GM19372 (cell line): ENCODE data around the gene ITPK1.

Experiments
- ATAC-seq: cut with Tn5 transposase; IDR thresholded peaks from one replicate; pipeline ENCODE4 v1.9.1; 2021; ENCODE audit warnings: mild to moderate bottlenecking, low read depth, moderate library complexity; ENCODE audit not compliant: unreplicated experiment

Gene ITPK1

DNA sequence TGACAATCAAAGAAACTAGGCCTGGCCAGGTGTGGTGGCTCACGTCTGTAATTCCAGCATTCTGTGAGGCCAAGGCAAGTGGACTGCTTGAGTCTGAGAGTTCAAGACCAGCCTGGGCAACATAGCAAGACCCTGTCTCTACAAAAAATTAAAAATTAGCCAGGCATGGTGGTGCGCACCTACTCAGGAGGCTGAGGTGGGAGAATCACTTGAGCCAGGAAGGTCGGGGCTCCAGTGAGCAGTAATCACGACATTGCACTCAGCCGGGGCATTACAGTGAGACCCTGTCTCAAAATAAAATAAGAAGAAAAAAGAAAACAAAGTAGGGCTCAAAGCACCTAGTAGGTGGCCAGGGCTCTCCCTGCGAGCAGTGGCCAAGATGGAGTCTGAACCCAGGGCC lies 113.7 kb downstream of the ITPK1 start:
- no peak for ATAC-seq

GRCh38 chr14:92998946-92999345 lies 116.8 kb downstream of the ITPK1 start:
- no peak for ATAC-seq

DNA sequence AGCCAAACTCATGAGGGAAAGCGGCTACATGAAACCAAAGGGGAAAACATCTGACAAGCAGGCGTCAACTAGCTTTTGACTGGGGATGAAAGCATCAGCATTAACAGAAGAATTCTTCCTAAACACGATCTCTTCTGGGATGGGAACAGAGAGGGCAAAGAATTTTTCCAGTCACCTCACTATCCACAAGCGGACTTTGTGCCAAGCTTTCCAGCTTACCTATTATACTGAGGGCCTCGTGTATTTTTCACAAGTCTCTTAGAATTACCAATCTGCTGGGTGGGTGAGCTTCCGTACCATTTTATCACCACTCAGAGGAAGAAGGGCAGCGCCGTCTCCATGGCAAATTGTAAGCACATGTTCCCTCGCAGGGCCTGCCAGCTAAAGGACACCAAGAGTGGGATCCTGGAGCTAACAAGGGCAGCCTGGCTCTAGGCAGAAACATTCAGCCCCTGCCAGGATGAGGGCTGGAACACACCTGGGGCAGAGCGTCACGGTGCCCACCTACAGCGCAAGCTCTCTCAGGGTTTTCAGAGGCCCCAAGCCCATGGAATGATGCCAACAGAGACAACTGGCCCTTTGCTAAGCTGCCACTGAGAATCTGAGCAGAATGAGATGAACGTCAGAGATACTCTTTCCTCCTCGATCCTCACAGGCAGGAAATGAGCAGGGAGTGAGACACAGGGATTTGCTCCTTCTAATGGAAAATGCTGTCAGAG lies 118.2 kb downstream of the ITPK1 start:
- no peak for ATAC-seq

- ATAC-seq = no peak
Measured at GRCh38 chr14:92995620-92996019, 120.1 kb downstream of the ITPK1 start.

DNA sequence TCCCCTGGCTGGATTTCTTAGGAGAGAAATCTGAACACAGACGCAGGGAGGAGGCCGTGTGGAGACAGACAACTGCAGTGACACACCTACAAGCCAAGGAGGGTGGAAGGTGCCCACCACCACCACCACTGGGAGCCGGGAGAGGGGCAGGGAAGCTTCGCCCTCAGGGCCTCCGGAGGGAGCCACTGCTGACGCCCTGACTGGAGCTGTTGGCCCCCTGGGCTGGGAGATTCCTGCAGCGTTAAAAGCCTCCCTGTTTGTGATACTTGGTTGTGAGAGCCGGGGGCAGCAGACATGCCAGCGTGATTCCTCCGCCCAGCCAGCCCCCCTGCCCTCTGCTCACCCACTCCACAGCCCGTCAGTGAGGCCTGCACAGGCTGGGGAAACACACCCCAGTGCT lies 120.8 kb downstream of the ITPK1 start:
- ATAC-seq = no peak

DNA sequence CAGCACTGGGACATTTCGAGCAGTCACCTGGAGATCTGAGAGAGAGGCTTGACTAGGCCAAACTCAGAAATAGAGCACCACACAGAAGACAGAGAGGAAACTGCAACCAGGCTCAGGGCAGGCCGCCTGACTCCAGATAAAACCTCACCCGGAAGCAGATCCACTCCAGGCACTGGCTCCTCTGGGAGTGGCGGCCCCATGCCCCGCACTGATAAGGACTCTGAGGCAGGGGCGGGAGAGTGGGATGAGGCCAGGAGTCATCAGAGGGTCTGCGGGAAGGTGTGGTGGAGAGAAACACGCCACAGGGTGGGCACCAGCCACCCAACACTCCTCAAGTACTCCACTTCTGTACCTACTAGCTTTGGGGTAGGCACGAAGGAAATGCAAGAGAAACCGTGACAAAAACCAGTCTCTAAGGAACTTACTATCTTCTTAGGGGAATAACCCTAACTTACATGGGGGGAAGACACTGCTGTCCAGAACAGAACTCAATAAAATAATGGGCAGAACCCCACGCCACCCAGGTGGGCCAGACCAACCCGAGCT lies 121.5 kb downstream of the ITPK1 start:
- ATAC-seq = no peak

DNA sequence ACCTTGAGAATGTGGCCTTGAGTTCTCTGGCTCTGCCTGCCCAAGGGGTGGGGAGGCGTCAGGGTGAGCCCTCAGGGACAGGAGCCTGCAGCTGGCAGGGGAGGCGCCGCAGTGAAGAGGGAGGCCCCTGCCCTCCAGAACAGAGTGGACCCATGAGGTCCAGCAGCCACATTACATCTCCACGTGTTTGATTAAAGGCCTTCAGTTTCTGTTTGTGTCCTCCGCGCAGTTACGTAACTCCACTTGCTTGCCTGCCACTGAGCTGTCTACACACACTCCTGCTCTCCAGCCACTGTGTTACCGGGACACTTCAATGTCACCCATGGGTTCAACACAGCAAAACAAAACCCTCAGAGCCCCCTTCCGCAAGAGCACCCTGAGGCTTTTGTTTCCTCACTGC lies 122.4 kb downstream of the ITPK1 start:
- ATAC-seq = no peak

GRCh38 chr14:92991536-92991935 lies 124.2 kb downstream of the ITPK1 start:
- ATAC-seq = no peak

DNA sequence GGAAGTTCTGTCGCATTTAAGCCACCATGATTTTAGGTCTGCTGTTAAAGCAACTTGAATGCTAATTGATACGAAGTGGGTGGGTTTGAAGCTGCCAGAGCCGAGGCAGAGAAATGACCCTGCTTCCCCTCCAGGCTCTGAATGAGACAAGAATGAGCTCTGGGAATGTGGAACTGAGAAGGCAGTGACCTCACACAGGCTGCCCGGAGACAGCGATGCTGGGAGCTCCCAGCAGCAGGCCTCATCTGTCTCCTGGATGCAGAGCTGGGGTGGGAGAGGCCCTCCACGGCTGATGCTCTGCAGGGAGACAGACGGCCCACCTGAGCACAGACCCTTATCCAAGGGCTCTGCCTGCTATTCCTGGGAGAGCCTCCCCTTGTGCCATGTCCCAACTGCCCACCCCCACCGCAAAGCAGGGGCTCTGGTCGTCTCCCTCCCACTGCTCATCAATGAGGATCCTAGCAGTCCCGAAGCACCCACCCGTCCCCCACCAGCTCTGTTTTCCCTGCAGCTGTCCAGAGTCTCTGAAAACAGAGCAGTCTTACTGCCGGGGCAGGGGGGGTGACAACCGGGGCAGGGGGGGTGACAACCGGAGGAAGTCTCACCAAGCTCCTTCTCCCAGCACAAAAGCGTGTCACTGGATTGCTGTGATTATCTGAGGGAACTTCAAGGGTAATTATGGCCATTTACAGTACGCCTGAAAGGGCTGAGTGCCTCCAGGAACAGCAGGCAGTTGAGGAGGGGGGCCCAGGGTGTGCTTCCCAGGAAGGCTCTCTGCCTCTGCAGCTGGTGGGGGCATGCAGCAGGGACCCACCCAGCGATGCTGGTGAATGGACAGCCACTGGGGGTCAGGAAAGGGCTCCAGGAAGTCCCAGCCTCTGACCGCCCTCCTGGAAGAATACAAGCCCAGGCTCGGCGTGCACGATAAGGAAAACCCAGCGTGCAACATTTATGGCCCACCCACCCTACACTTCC lies 125.0 kb downstream of the ITPK1 start:
- ATAC-seq = no peak

DNA sequence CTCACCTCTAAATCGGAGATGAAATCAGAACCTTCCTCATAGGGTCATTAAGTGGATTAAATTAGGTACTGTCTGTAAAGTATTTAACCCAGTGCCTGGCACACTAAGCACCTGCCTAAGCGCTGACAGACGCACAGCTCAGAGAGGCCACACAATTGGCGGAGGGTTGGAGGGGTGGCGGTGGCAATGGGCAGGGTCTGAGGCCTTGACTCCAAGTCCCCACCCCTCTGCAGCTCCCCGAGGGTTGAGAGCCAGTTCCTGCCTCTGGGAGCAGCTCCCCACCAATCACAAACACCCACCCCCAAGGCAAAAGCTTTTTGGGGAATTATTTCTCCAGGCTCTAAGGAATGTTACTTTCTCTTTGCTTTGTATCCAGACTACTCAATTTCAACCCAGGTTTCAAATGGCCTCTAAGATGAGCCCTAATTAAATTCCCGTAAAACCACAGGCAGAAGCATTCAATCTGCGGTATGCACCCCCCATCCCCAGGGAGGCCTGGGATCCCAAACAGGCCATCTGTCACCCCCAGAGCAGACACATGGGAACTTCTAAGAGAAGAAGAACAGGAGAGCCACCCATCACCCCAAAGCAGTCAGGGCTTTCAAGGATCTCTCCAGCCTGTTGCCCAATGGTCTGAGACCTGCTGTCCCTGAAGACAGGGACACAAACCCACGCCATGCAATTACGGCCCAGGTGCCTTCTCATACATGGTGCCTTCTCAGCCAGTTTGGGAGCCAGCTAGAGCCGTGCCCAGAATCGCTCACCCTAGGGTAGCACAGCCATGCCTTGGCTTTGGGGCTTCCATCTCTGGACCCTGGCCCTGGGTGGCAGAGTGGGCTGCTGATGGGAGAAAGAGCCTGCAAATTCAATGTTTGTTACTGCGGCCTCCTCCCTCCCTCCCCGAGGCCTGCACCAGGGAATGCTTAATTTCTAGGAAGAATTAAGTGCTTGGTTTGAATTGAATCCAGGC lies 126.7 kb downstream of the ITPK1 start:
- ATAC-seq = no peak

DNA sequence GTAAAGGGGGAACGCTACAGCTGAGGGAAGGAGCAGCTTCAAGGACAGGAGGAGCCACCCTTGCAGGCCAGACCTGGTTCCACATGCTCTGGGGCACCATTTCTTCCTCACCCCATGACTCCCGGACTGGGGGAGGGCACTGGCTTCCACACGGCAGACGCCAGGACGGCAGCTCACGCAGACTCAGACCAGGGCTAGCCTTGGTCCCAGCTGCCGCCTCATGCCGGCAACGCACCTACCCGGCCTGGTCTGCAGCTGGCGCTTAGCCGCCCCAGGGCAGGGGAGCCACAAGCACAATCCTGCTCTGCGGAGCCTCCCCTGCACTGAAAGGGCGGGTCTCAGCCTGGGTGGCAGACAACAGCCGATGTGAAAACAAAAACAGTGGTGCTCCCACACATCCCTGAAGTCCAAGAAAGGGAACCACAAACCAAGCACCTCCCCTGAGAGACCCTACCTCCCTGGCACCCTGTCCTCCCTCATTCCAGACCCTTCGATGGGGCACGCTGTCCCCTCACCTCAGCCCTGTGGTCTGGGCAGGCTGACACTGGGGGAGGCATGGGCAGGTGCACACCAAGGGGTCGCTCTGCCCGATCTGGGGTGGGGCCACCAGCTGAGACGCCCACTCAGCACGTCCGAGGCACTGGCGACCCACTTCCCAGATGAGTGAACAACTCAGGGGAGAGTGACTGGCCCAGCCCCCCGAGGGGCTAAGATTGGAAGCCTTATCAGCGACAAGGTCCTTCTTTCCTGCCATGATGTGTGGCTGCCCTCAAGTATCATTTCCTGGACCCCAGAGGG lies 127.8 kb downstream of the ITPK1 start:
- ATAC-seq = no peak

DNA sequence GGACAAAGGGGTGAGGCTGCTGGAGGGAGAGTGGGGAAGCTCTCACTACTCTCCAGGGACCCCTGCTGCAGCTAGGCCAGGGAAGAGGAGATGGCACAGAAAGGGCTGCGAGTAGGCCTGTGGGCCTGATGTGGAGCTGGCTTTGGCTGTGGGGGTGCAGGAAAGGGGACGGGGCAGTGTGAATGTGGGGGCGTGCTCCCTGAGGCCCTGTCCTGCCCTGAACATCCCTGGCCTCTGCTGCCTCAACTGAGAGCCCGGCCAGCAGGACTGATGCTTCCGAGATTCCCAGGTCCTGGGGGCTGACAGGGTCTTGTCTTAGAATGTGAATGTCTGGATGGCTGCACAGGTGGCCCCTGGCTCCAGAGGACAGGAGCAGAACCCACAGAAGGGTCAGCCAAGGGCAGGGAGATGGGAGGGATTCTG lies 128.6 kb downstream of the ITPK1 start:
- no peak for ATAC-seq

GRCh38 chr14:92986254-92987147 lies 129.2 kb downstream of the ITPK1 start:
- no peak for ATAC-seq

GRCh38 chr14:92985521-92985920 lies 130.2 kb downstream of the ITPK1 start:
- ATAC-seq = no peak

DNA sequence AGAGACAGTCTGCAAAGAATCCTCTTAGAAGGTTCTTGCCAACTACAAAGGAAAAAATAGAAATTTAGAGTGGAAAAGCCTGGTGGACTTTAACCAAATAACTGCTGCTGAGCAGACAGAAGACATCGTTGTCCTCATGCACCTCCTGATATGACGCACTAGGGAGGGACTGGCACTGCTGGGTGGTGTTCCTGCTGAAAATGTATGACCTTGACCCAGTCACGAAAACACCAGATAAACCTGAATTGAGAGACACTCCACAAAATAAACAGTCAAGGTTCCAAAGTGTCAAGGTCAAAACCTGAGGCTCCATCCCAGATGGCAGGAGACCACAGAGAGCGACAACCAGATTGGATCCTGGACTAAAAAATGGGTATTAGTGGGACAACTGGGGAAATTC lies 130.8 kb downstream of the ITPK1 start:
- ATAC-seq = no peak

- ATAC-seq = no peak
Measured at GRCh38 chr14:92984082-92984788, 131.5 kb downstream of the ITPK1 start.

DNA sequence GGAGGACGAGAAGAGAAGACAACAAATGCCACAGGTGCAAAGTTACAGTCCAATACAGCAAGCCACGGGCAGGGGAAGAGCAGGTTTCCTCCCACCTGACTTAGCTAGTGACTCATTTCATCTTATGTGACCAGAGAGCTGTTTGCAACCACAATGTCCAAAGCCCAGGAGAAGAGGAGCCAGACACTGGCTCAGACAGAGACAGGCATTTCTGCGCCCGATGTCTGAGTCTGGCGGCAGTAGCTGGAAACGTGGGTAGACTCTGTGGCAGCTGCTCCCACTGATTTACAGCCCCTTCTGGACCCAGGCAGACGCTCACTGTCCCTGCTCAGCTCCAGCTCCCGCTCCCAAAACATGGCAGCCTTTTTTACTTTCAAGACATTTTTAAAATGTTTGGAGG lies 132.8 kb downstream of the ITPK1 start:
- ATAC-seq = no peak

DNA sequence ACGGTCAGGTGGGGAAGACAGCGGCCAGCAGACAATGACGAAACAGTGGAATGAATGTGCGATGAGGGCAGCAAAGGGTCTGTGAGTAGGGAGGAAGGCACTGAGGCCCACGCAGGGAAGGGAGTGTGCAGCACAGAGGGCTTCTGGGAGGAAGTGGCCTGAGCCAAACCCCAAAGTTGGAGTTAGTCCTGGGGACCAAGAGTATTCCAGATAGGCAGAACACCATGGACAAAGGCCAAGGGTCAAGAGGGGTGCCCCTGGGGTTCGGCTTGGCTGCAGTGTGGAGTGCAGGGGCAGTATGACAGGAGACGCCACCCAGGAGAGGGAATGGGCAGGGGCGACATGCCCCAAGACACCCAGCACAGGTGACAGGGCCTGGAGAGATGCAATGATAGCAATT lies 134.0 kb downstream of the ITPK1 start:
- ATAC-seq = no peak
